Measurements from ENCODE around the gene CCNY.

- TF ChIP-seq TAF1 (IDR thresholded peaks at IDR 0.05; ENCODE audit: borderline replicate concordance, low read depth, low read length) (no peak), POLR2AphosphoS5 (IDR thresholded peaks at IDR 0.05; ENCODE audit: low read depth, low read length) (no peak), POLR2A (IDR thresholded peaks at IDR 0.05; ENCODE audit: low read depth, low read length) (no peak)
These were observed 62.6 kb downstream of the CCNY start for GRCh38 chr10:35398908-35399307.
